Astrocyte of the spinal cord (primary cell): ENCODE results near the gene AP1S3.
"Not testable (repeated sequence)": the region's sequence is repeated elsewhere in the genome, so short reads cannot be mapped to it uniquely, and the experiment has no call there.

Source experiments
- DNase-seq: peaks from one replicate; pipeline ENCODE4 v3.0.0; 2011; ENCODE audit warnings: low read depth, low spot score
- H3K4me3 ChIP-seq: 2 replicates; pipeline ENCODE4 v1.5.1; 2011; ENCODE audit warnings: low read depth, mild to moderate bottlenecking, low read length, moderate library complexity
- CTCF ChIP-seq: IDR thresholded peaks from 2 replicates; pipeline ENCODE4 v1.5.1; 2012; ENCODE audit warnings: low read depth, mild to moderate bottlenecking, low read length, inconsistent platforms
- in situ Hi-C: cut with HindIII; loops from 2 replicates; pipeline ENCODE4 v1.10.0; 2017; ENCODE audit warnings: low sequenced_read_pairs

Gene AP1S3

DNA sequence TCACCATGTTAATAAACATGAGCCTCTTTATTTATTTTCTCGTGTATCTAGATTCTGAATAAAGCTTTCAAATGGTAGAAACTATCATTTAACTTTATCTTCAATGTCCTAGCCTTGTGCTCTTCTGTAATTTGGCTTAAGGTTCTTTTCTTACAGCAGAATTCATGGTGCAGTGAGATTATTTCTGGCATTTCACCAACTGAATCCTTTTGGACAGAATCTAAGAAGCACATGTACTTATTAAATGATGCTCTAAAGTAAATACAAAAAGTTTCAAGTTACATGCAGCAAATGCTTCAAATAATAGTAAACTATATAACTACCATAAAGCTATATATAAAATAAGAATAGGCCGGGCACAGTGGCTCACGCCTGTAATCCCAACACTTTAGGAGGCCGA is 65.9 kb downstream of the AP1S3 start:
- no peak for DNase-seq
- in situ Hi-C loops = no loop called here
- no peak overlapping the region for H3K4me3 ChIP-seq
- no peak for TF ChIP-seq CTCF

GRCh38 chr2:223768179-223768578 is 69.2 kb downstream of the AP1S3 start:
- in situ Hi-C loops = no loop called here
- H3K4me3 ChIP-seq = no peak overlapping the region
- TF ChIP-seq CTCF = no peak
- DNase-seq = no peak

GRCh38 chr2:223767341-223767740 is 70.0 kb downstream of the AP1S3 start:
- no peak overlapping the region for H3K4me3 ChIP-seq
- no peak for TF ChIP-seq CTCF
- DNase-seq = no peak
- in situ Hi-C loops = no loop called here

DNA sequence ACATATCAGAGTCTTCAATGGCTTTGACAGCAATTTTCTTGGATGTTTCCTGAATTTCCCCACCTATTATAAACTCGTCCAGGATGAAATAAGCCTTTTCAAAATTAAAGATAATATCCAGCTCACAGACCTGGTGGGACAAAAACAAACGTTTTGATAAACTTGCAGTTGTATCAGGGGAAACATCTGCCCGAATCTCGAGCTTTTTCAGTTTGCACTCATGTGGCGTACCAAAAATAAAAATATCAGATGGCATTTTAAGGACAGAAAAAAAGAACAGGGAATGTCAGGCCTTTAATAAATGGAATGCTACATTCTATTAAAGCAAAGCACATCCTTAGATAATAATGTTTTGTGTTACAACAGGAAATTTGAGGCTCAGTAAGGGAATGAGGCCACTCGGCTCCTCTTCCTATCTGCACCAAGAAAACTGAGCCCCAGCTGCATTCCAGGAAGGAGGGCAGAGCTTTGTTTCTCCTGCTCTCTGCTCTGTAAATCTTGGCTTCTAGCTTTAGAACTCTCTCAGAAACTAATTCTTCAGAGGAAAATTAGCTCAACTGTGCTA is 72.1 kb downstream of the AP1S3 start:
- in situ Hi-C loops = no loop called here
- TF ChIP-seq CTCF = no peak
- DNase-seq = no peak
- no peak overlapping the region for H3K4me3 ChIP-seq

DNA sequence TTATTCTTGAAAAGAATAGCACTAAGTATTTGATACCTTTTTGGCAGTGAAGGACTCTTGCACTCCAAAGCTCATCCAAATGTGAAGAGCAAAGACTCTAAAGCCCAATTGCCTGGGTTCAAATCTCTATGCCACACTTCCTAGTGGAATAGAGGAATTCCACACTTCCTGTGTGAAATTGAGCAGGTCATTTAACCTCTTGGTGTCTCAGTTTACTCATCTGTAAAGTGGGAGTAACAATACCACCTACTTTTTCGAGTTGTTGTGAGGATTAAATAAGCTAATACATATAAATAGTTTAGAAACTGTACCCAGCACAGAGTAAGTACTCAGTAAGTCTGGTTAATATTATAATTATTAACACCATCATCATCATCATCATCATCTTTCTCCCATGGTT is 72.6 kb downstream of the AP1S3 start:
- in situ Hi-C loops = no loop called here

DNA sequence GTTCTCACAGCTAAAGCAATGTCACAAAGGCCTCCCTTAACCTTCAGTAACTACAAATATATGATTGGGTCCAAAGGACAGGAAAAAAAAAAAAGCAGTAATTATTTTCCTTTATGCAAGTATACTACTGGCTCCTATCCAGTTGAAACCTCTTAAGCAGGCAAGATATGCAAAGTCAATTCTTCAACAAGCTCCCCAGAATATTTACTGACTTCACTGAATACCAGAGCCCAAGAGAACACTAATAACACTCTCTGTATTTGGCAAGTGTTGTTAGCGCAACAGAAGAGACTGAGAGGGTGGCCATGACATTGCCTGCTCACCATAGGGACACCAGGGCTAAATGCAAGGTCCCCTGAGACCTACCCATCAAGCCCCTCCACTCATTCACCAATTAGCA is 74.5 kb downstream of the AP1S3 start:
- no peak overlapping the region for H3K4me3 ChIP-seq
- in situ Hi-C loops = no loop called here
- TF ChIP-seq CTCF = no peak
- DNase-seq = peak; percentile 40

More for the DNA sequence above, 72.6 kb downstream of the AP1S3 start:
- H3K4me3 ChIP-seq = no peak overlapping the region
- no peak for DNase-seq
- TF ChIP-seq CTCF = no peak

GRCh38 chr2:223761746-223762145 is 75.6 kb downstream of the AP1S3 start:
- H3K4me3 ChIP-seq, DNase-seq, in situ Hi-C loops: not testable (repeated sequence)
